Globus pallidus (tissue), 1 donor: ENCODE measurements around the gene SUSD6.
A peak's percentile ranks its signal among the peaks of the same experiment; 100 is the strongest.

Experiments
- DNase-seq: peaks from one replicate; pipeline ENCODE4 v3.0.0-alpha.2; 2015; ENCODE audit warnings: low spot score

Gene SUSD6

DNA sequence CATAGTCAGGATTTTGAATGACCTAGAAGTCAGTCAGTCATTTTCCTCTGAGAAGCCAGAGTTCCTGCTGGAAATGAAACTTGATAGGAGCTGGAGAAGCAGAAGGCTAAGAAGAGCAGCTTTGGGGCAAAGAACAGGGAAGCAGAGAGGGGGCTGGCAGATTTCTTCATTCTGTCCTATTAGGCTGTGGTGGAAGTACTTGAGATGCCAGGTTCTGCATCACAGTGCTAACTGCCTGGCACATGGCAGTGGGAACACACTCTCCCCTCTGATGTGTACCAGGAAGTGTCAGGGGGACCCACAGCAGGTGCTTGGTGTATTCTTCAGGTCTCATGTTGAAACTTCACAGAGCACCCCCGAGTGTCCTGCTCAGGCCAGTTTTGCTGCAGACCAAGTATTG is 61.0 kb downstream of the SUSD6 start:
- DNase-seq, result no peak

DNA sequence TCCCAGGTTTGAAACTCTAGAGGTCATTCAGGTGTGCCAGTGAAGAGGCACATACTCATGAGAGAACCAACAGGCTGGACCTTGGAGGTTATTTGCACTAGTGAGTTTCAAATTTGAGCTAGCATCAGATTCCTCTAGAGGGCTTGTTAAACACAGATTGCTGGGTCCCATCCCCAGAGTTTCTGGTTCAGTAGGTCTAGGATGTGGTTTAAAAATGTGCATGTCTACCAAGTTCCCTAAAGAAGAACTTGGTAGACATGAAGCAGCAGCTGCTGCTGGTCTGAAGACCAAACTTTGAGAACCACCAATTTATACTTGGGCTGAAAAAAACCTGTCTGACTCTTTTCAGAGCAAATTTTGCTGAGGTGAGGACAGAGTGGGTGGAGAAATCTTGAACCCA is 61.7 kb downstream of the SUSD6 start:
- no peak for DNase-seq

DNA sequence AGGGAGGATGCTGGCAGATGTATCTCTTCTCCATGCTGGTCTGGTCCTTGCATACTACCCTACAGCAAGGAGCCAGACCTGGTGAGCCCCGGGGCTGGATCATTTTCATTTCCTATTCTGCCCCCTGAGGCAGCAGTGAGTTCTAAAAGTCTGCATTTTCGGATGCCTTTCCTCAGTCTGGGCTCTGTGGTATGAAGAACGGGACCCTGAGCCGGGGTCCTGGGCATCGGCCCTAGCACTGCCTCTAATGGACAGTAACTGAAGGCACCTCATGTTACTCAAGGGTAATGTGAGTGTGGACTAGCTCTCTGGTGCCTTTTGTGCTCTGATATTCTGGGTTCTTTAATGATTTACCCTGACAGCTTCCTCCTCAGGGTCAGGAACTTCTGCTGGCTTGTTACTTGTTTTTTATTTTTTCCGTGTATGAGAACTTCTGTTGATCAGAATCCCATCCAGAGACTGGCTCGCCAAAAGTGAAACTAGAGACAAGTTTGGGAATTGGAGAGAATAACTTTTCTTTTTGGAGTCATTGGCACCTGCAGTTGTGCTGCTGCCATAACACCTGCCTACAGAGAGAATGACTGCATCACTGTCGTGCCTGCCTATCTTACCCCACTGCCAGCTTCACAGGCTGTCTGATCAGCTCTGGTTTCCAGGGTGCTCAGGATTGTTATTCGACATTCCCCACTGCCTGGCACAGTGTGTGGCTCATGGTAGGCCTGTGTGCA is 62.3 kb downstream of the SUSD6 start:
- no peak for DNase-seq

DNA sequence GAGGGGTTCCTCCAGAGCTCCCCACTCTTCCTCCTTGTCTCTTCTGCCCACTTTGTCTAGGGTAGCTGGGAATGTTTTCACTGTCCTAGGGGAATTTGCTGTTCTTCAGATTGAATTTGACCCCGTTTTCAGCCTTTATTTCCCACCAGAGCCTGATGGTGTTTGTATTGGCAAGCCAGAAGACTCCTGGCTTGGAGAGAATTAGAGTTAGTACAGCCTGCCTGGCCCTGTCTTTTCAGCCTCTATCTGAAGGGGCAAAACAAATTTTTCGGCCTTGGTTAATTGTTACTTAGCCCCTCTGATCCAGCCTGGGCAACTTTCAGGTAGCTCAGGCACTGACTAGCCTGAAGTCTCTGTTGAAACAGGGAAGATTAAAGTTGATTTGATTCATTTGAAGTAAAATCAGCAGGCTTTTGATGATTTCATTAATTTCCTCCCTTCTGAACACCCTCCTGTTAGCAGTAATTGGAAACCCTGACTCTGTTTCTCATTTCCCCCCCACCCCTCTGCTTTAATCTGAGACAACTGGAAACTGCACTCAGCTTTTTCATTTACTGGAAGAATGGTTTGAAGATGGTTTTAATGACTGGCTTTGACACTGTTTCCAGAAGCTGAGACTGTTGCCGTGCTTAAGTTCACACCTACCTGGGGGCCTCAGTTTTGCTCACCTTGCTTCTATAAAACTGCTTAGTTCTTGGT is 63.3 kb downstream of the SUSD6 start:
- DNase-seq, result no peak

DNA sequence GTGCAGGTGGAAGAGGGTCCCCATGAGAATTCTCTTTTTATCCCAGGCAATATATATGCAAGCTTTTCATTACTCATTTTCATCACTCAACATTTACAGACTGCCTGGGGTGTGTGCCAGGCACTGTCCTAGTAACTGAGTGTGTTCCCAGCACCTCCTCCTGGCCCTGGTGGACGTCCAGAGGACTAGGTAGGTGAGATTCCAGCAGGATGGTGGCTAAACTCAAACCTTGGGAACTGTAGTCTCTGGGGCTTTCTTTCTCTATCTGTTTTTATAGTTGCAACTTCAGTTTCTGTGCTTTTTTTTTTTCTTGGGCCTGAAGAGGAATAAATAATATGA is 63.8 kb downstream of the SUSD6 start:
- DNase-seq, result no peak

DNA sequence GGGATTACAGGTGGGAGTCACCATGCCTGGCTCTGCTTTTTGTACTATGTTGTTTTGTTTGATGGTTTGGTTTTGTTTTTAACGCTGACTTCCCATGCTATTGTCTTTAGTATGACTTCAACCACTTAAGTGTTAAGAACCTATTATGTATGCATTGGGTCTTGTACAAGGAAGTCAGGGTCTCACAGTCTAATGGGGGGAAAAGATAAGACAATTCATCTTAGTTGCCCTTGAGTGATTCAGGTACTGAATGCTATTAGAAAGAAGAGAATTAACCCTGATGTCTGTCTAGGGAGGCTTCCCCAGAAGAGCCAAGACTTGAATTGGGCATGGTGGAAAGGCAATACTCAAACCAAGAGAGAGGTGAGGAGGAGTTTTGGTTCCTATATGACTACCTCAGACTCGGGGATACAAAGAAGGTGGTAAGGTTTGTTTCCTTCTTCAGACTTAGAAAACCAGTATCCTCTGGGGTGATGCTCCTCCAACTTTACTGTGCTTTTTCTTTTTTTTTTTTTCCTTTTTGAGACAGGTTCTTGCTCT is 64.6 kb downstream of the SUSD6 start:
- DNase-seq, result no peak

DNA sequence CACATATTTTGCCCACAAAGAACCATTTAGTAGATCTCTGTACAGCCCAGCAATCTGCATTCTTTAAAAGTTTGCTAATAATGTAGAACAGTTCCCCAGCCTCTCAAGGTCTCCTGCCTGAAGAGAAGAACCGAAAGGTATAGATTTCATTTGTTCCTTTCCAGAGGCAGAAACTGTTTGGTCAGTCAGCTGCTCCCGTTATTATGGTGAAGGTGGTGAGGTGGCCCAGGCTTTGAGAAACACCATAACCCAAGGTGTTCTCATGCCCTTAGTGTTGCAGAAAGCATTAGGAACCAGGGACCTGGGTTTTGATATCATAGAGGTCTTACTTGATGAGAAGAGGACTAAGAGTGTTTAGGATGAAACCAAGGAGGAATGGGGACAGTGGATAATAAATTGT is 65.3 kb downstream of the SUSD6 start:
- DNase-seq, result no peak

DNA sequence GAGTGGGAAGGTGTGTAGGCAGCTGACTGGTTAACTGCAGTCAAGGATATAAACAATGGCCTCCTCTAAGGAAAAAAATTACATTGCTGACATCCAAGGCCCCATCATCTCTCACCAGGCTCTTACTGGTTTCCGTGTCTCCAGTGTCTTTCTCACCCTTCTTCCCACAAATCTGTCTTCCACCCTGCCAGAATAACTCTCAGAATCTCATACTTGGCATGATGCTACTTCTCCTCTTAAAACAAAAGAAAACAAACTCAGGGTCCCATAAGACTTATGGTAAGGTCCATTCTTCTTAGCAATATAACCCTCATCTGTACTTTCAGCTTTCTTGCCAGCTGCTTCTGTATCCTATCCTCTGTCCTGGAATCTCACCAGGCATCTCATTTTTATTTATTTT is 68.9 kb downstream of the SUSD6 start:
- DNase-seq, result no peak

DNA sequence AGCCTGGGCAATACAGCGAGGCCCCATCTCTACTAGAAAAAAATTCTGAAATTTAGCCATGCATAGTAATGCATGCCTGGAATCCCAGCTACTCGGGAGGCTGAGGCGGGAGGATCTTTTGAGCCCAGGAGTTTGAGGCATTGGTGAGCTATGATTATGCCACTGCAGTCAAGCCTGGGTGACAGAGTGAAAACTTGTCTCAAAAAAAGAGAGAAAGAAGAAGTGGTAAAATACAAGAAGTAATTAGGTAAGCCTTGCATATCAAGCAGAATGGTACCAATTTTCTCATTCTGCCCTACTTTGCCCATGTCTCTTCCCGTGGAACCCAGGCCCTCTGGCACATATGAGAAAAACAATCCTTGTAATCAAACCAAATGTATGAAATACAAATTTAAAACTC is 70.7 kb downstream of the SUSD6 start:
- DNase-seq, result no peak

DNA sequence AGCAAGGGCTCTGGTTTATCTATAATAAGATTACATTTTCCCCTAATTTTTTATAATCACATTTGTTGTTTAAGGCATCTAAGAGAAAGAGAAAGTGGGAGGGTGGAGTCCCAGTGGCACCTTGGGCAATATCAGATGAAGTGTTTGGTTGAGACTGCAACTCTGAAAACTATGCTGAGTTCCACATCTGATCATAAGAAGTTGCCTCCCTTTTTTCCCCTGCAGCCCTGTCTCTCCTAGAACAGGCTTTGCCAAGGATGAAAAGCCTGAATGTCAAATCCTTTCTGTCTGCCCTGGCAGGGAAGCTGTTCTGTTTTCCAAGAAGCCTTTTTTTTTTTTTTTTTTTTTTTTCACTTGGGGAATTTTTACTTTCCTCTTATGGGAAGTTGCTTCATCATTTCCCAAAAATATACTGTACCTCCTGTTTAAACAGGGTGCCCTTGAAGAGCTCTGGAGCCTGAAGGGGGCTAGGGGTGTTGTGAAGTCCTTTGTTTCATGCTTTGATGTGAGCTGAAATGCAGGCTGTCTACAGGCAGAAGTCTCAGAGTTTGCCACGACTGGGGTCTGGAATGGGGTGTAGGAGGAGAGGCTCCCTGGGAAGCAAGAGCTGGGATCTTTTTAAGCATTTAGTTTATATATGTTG is 71.3 kb downstream of the SUSD6 start:
- DNase-seq, result no peak

DNA sequence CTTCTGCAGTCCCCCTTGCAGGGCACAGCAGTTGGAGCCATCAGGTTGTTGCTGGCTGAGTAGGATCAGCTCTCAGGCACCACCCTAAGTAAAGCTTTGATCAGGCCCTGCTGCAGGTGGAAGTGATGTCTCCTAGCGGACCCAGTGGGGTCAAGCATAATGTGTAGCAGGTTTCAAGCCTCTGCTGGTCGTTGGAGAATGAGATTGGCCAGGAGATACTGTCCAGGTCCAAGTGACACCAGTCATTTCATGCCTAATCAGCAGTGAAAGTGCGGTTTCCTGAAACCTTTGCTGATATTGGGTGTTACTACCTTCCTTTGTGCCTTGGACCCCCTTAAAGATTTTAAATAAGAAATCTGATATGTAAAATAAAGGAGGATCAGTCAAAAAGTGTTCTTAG is 72.6 kb downstream of the SUSD6 start:
- DNase-seq, result no peak

DNA sequence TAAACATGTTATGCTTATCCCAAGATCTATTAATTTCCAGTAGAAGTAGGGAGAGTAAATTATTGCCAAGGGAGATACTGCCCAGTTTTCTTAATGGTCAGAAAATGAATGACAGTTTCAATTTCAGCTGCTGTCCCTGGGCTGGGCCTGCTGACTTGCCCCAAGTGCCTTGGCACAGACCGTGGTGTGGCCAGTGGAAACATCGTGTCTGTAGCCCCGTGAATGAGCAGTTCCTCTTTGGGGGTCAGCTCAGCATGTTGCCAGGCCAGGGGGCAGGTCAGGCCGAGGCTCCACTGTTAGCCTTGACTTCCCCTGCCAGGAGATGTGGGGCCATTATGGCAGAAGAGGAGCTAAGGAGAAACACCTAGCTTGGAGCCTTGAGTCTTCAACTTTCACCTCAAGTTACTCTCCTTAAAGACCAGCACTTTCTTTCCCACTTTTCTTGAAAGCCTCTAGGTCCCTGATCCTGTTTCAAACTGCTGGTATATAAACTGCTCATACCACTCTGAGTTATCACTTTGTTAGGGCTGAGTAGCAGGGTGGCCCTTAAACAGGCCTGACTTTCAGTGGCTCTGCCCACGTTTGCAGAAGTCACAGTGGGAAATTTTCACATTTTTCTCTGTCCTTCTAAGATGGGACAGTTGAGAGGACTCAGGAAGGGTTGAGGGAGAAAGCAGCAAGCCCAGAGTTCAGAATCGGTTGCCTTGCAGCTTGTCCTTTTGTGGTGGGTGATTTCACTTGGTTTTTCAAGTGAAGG is 73.2 kb downstream of the SUSD6 start:
- no peak for DNase-seq

DNA sequence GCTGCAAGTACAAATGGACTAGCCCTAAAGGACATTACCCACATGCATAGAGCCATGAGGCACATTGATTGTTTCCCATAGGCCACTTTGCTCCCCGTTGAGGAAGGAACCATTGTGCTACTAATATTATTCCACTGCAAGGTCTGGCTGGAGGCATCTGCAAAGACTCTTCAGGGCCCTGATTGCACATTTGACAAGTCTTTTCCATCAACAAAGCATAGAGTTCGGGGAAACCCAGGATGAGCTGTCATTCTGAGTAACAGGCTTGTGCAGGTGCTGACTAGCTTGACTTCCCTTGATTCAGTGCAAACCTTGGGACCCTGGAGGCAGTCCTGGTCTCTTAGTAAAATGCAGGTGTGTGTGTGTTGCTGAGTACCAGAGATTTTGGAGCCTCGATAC is 73.8 kb downstream of the SUSD6 start:
- DNase-seq, result no peak

DNA sequence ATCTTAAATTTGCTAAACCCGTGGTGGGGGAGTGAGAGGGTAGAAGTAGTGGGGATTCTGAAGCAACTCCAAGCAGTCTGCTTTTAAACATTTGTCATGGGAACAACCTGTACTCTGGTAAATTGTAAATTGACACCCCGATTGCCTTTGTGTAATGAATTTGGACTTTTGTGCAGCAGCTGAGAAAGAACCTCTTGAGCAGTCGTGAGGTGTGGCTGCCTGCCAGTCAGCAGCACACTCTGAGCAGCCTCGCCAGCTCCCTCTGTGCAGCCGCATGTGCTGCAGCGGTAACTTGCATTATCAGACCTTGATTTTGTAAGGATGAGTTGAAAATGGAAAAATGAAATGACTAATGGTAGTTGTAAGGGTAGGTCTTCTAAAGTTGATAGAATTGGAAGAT is 74.3 kb downstream of the SUSD6 start:
- peak; percentile 77 for DNase-seq

DNA sequence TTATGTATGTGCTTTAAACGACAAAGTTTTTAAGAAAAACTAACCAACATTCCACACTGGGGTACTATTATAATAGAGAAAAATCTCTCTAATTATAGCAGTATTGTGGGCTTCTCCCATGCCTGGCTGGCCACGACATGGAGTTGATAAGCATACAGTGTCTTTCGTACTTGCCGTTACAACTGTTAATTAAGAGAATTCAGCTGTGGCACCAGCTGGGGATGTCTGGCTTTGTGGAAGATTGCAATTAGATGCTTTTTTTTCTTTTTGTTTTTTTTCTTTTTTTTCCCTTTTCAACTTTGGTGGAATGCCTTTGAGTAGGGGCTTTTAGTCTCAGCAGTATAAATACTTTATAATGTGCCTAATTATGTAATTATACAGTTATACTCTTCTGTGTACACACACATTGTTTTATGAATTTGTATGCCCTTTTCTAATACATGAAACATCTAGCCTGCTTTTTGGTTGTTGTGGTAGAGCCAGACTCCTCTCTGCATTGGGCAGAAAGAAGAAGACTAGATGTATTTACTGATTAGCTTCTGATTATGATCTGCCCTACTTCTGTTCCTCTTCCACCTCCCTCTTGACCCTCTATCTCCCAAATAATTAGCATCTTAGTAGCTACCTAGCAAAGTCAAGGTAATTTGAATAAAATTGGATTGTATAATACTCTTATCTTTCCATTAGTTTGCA is 76.4 kb downstream of the SUSD6 start:
- DNase-seq, result no peak

DNA sequence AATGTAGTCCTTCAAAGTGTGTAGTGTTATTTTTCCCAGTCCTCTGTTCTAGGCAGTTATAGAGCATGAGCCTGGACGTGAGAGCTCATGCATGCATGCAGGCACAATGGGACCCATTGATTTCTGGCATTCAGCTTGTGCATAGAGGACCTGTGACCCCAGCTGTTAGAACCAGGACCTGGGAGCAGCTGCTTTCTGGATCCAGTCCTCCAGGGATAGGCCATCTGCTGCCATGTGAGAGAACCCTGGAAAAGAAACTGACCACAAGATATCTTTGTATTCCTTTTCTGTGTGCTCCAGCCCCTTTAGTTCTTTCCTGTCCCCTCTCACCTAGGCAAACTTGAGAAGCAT is 76.9 kb downstream of the SUSD6 start:
- peak; percentile 90 for DNase-seq

DNA sequence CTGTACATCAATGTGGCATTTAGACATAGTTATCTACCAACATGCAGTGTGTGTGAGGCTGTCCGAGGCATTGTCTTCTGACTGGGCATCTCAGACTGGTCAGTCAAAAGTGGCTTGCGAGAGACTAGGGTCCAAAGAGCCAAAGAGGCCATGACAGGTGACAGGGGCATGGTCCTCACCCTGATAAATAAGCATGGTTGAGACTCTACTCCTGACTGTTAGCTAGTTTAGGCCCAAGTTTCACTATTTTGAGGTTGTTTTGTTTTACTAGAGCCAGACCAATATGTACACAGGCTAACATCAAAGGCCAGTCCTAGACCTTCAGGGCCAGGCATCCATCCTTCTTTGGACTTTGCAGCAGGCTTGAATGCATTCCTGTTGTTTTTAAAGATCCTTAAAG is 78.6 kb downstream of the SUSD6 start:
- no peak for DNase-seq

DNA sequence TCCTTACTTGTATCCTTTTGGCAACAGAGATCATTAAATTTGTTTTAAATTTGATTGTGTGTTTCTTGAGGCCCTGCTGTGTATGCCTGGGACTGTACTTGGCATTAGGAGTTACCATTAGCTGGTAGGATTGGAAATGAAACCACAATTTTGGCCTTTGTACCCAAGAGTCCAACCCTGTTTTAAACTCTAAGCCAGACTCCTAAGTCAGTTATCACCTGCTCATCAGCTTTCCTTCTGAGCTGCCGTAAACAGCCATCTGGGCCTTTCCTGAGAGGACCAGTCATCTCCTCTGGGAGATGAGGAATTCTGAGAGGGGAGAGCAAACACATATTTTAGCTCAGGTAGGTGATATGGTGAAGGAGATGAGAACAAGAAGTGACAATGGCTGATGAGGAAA is 81.2 kb downstream of the SUSD6 start:
- DNase-seq, result no peak

DNA sequence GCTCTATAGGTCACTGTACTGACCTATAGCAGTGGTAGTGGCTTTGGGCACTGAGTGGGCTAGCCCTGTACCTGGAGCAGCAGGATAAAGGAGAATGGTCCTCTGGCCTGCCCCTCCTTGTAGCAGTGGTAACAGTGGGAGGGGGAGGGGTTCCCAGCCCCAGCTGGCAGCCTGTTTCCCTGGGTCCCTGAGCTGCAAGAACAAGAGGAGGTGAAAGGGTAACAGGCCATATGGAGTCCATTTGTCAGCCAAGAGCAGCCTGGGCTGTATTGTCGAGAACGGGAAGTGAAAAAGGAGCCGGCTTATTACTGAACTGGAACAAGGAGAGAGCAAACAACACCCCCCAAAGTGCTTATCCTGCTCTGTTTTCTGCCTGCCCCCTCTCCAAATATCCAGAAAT is 81.7 kb downstream of the SUSD6 start:
- no peak for DNase-seq

DNA sequence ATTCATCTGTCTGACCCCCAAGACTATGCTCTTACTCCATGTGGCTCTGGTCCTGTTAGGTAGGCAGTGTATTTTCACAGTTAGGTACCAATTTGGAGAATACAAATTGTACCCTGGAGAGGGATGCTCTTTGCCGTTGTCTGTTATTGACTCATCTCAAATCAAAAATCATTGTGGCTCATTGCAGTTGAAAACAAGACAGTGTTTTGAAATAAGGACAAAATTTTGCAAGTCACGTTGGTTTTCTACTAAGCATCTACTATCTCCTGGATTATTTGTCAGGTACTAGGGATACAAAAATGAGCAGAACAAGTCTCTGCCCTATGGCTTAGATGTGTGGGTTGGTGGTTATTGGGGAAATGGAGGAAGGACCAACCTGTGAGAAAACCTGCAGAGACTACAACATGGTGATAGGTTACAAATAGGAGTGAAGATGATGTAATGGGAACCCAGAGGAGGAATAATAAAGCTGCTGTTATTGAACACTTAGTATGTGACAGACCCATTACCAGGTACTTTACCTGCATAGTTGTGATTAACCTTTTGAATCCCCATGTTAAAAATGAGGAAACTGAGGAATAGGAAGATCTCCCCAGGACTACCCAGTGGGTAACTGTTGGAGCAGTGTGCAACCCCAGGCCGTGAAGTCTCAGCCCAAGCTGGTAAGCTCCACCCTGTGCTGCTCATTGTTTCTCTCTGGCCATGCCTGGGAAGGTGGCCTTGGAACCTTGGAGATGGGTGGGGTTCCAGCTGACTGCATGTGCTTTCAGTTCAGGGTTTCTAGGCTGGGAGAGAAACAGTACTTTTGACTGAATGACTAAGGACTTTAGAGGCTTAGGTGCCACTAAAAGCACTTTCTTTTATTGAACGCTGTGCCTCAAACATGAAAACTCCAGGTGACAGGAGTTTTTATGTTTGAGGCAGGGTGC is 82.7 kb downstream of the SUSD6 start:
- DNase-seq, result no peak

DNA sequence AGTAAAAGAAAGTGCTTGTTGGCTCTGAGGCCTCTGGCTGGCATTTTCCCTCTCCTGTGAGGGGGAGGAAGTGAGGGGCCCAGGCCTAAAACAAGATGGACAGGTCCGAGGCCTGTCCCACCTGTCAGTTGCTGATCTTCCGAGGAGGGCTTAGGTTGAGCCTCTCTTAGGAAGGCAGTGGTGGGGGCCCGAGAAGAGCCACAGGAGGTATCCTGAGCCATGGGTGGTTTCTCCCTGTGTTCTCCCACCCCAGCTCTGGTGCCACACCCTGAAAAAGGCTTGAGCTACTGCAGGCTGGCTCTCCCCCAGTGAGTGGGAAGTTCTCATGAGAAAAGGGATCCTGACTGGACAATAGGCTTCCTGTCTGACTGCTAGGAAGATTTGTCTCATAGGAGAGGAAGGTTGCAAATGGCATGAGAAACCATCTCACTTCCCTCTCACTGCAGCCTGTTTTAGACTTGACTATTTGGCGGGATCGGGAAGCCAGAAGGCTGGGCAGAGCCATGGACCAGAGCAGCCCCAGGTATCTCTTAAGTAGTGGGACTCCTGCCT is 83.4 kb downstream of the SUSD6 start:
- no peak for DNase-seq
